Keratinocyte (primary cell): Measurements from ENCODE around the gene GNA15.

Experiments
- CTCF ChIP-seq, 3 experiments: IDR thresholded peaks in 1 of 3; conservative IDR thresholded peaks in 1 of 3; optimal IDR thresholded peaks in 1 of 3; 2 replicates in 2 of 3; 3 replicates in 1 of 3; pipeline versions ENCODE3 to v1.5.1; 2011; ENCODE audit warnings: low read length in 3 of 3, mild to moderate bottlenecking in 3 of 3, moderate library complexity in 2 of 3, control low read depth in 1 of 3, inconsistent platforms in 1 of 3; ENCODE audit not compliant: insufficient read depth in 2 of 3; ENCODE audit errors: extremely low read depth in 1 of 3
- EZH2 ChIP-seq: IDR thresholded peaks from one replicate; pipeline ENCODE4 v1.6.1; 2012; ENCODE audit warnings: inconsistent platforms, mild to moderate bottlenecking, low read length, moderate library complexity

GRCh38 chr19:3114811-3115210, 21.0 kb upstream of the GNA15 start:
- TF ChIP-seq CTCF (optimal IDR thresholded peaks at IDR 0.05 in 1 of 3, IDR thresholded peaks at IDR 0.05 in 1 of 3, conservative IDR thresholded peaks at IDR 0.05 in 1 of 3; ENCODE audit: extremely low read depth in 1 of 3, insufficient read depth in 2 of 3, low read length in 3 of 3) (no peak), EZH2 (no peak)
